Measurements from ENCODE around the gene TIMM21.

Gene TIMM21

GRCh38 chr18:74147779-74148542 is at the start of gene TIMM21, which contains the start of gene FBXO15:
Gene TIMM21, plus strand, starts transcription at chr18:74148523. Its CDS starts 286 bp downstream, at chr18:74148809.
Gene FBXO15, minus strand, starts transcription at chr18:74147834. Its CDS starts 49 bp downstream, at chr18:74147785.
- peak; percentile 96 to 97 for DNase-seq

- no peak for DNase-seq
Measured at GRCh38 chr18:74108460-74108859, 39.9 kb upstream of the TIMM21 start.

GRCh38 chr18:74110149-74110548 is 38.2 kb upstream of the TIMM21 start:
- DNase-seq, result no peak

- DNase-seq, result no peak
Measured at GRCh38 chr18:74110976-74111375, 37.3 kb upstream of the TIMM21 start.

GRCh38 chr18:74113711-74114110 is 34.6 kb upstream of the TIMM21 start:
- DNase-seq, result no peak

- DNase-seq, result no peak
Measured at GRCh38 chr18:74114116-74114515, 34.2 kb upstream of the TIMM21 start.

GRCh38 chr18:74115046-74115445 is 33.3 kb upstream of the TIMM21 start:
- DNase-seq, result no peak

- peak in 1 of 2 donors; percentile 24 for DNase-seq
Measured at GRCh38 chr18:74116633-74117554, 31.4 kb upstream of the TIMM21 start.

GRCh38 chr18:74123200-74123599 is 25.1 kb upstream of the TIMM21 start:
- DNase-seq, result no peak

- no peak for DNase-seq
Measured at GRCh38 chr18:74124642-74125041, 23.7 kb upstream of the TIMM21 start.

- no peak for DNase-seq
Measured at GRCh38 chr18:74126684-74127655, 21.4 kb upstream of the TIMM21 start.

GRCh38 chr18:74128159-74128558 is 20.2 kb upstream of the TIMM21 start:
- DNase-seq, result no peak

- no peak for DNase-seq
Measured at GRCh38 chr18:74131124-74131523, 17.2 kb upstream of the TIMM21 start.

- no peak for DNase-seq
Measured at GRCh38 chr18:74132201-74132600, 16.1 kb upstream of the TIMM21 start.

- no peak for DNase-seq
Measured at GRCh38 chr18:74137920-74138538, 10.3 kb upstream of the TIMM21 start.

GRCh38 chr18:74139411-74139810 is 8.9 kb upstream of the TIMM21 start:
- no peak for DNase-seq

- no peak for DNase-seq
Measured at GRCh38 chr18:74139888-74140287, 8.4 kb upstream of the TIMM21 start.

- DNase-seq, result no peak
Measured at GRCh38 chr18:74140582-74140981, 7.7 kb upstream of the TIMM21 start.

- DNase-seq, result no peak
Measured at GRCh38 chr18:74141667-74142066, 6.7 kb upstream of the TIMM21 start.

- DNase-seq, result no peak
Measured at GRCh38 chr18:74142252-74142651, 6.1 kb upstream of the TIMM21 start.

- no peak for DNase-seq
Measured at GRCh38 chr18:74146756-74147155, 1.6 kb upstream of the TIMM21 start.

GRCh38 chr18:74147491-74147778 is 888 bp upstream of the TIMM21 start:
- no peak for DNase-seq

Data from CD4-positive, alpha-beta T cell treated with Interleukin-4 for 1 hour (primary cell).